ENCODE data around the gene AGAP1.

DNA sequence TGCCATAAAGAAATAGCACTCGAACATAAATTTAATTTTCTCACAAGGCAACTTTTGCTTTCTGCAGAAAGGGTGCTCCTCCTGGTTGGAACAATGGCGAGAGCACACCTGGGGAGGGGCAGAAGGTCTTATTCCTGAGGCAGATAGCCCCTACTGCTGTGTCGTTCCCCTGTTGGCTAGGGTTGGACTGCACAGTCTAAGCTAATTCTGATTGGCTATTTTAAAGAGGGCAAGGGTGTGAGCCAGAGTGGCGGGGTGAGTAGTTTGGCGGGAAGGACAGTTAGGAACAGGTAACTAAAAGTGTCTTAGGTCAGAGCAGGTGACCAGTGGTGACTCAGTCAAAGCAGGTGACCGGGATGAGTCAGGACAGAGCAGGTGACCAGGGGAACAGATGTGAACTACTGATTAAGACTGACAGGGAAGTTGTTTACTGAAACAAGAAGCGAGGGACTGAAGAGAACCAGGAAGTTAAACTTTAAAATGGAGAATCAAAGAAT is 49.7 kb upstream of the AGAP1 start:
- no peak for TF ChIP-seq POLR2AphosphoS5 (IDR thresholded peaks at IDR 0.05; ENCODE audit: low read depth, low read length)
- TF ChIP-seq SIN3A (IDR thresholded peaks at IDR 0.05; ENCODE audit: borderline replicate concordance, insufficient read depth, low read length) = no peak
